Stomach (tissue), 4 donors: Measurements from ENCODE around the gene SINHCAF.

Experiments used
- CTCF ChIP-seq, 7 experiments: fragments of 450-650 bp in 4 of 7; fragments of 200-600 bp in 3 of 7; sonication (generic) in 3 of 7; IDR thresholded peaks; one replicate each; pipeline ENCODE4 v1.5.1; 2016 to 2019; ENCODE audit warnings: antibody characterized with exemption in 7 of 7, control low read depth in 2 of 7, mild to moderate bottlenecking in 1 of 7
- POLR2A ChIP-seq, 4 donors: fragments of 450-650 bp; IDR thresholded peaks; one replicate each; pipeline ENCODE4 v1.6.1; 2016; ENCODE audit warnings: antibody characterized with exemption in 4 of 4, control low read depth in 2 of 4, mild to moderate bottlenecking in 1 of 4, moderate library complexity in 1 of 4
- POLR2AphosphoS5 ChIP-seq, 3 donors: sonication (generic); formaldehyde crosslinking; IDR thresholded peaks; one replicate each; pipeline ENCODE4 v1.6.1; 2016; ENCODE audit warnings: antibody characterized with exemption in 3 of 3

- TF ChIP-seq CTCF (IDR thresholded peaks at IDR 0.05) (peak in 1 of 7 experiments; percentile 25), POLR2AphosphoS5 (IDR thresholded peaks at IDR 0.05) (peak in 1 of 3 donors; percentile 5), POLR2A (IDR thresholded peaks at IDR 0.05) (no peak)
Observed at GRCh38 chr12:31362759-31363415, 36.9 kb upstream of the SINHCAF start.
